ENCODE data around the gene NOVA1. TPM values are rescaled to one million over a fixed set of nuclear protein-coding genes. Genes with fewer than 3 reads are reported as not detected.

The NOVA1 gene
- polyA plus RNA-seq, 1 donor (not counting 4 experiments of a cell fraction or from before 2014, with no cell fraction given), result not detected

DNA sequence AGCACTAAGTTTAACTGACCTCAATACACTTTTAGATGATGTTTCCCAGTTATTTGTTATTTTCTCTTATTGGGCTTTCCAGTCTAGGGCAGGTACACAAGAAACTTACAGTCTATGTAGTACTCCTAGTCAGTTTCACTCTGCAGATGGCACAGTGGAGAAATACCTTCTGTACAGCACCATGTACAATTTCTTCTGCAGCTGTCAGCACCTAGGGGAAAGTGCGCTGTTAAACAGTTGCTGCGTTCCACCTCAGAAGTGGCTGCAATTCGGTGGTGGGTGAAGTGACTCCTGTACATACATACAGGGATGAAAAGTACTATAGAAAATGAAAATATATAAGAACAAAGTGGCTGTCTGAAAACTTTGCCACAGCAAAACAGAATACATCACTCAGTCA, 48.3 kb downstream of the NOVA1 start:
- Histone ChIP-seq H3K79me2 (ENCODE audit: control insufficient read depth, insufficient read depth, low read length) (no peaks in the 10 kb centered on the region), H2AFZ (ENCODE audit: control insufficient read depth, low read length) (no peak overlapping the region), H3K4me1 (ENCODE audit: control insufficient read depth, extremely low read depth, insufficient read depth, low read length) (no peaks in the 10 kb centered on the region), H3K27me3 (ENCODE audit: control insufficient read depth, extremely low read depth, insufficient read depth, low read length) (no peaks in the 10 kb centered on the region), H3K4me3 (ENCODE audit: control insufficient read depth in 2 of 3, extremely low read depth in 1 of 3, insufficient read depth in 2 of 3, low read depth in 1 of 3, low read length in 3 of 3) (no peak overlapping the region), H3K9me3 (ENCODE audit: control insufficient read depth, low read depth, low read length) (no peaks in the 10 kb centered on the region), H3K4me2 (ENCODE audit: control insufficient read depth, extremely low read depth, insufficient read depth, low read depth, low read length) (no peak overlapping the region), H3K9ac (ENCODE audit: control insufficient read depth, extremely low read depth, insufficient read depth, low read length) (no peak overlapping the region), H3K27ac (ENCODE audit: control insufficient read depth, insufficient read depth, low read length) (no peak overlapping the region), H4K20me1 (ENCODE audit: control insufficient read depth, extremely low read depth, insufficient read depth, low read length) (no peaks in the 10 kb centered on the region), H3K36me3 (ENCODE audit: control insufficient read depth in 2 of 2, extremely low read depth in 1 of 2, insufficient read depth in 2 of 2, low read length in 2 of 2) (no peaks in the 10 kb centered on the region), H3K9me1 (ENCODE audit: control insufficient read depth, extremely low read depth, insufficient read depth, low read length) (no peaks in the 10 kb centered on the region)
- TF ChIP-seq, protein P1, sequence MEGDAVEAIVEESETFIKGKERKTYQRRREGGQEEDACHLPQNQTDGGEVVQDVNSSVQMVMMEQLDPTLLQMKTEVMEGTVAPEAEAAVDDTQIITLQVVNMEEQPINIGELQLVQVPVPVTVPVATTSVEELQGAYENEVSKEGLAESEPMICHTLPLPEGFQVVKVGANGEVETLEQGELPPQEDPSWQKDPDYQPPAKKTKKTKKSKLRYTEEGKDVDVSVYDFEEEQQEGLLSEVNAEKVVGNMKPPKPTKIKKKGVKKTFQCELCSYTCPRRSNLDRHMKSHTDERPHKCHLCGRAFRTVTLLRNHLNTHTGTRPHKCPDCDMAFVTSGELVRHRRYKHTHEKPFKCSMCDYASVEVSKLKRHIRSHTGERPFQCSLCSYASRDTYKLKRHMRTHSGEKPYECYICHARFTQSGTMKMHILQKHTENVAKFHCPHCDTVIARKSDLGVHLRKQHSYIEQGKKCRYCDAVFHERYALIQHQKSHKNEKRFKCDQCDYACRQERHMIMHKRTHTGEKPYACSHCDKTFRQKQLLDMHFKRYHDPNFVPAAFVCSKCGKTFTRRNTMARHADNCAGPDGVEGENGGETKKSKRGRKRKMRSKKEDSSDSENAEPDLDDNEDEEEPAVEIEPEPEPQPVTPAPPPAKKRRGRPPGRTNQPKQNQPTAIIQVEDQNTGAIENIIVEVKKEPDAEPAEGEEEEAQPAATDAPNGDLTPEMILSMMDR (optimal IDR thresholded peaks at IDR 0.05 in 1 of 3, IDR thresholded peaks at IDR 0.05 in 1 of 3, conservative IDR thresholded peaks at IDR 0.05 in 1 of 3; ENCODE audit: extremely low read depth in 1 of 3, insufficient read depth in 2 of 3, low read length in 3 of 3), result no peak
- TF ChIP-seq EZH2 (IDR thresholded peaks at IDR 0.05; ENCODE audit: low read length), result no peak
- dilution Hi-C loops (cut with MboI; ENCODE audit: extremely low pct_ligation_motif_present, low sequenced_read_pairs), result no loop called here
- DNase-seq (ENCODE audit: low read depth, low spot score), result no peak
- FAIRE-seq, result no peak

DNA sequence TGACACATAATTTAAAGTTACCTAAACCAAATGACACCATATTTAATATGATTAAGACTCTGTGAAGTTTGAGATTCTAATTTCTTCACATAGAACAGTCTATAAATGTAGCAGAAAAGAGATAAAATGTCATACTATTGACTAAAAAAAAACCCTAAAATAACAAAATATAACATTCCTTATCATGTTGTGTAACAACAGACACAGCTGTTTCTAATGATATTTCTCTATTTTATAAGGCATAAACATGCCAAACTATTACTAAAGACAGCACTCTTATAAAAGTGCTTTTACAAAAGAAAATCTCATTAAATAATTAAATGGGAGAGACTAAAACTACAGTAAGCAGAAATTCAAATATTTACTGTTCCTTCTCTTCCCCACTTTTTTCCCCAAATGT, 49.4 kb downstream of the NOVA1 start:
- Histone ChIP-seq H3K36me3 (ENCODE audit: control insufficient read depth in 2 of 2, extremely low read depth in 1 of 2, insufficient read depth in 2 of 2, low read length in 2 of 2) (no peaks in the 10 kb centered on the region), H3K79me2 (ENCODE audit: control insufficient read depth, insufficient read depth, low read length) (no peaks in the 10 kb centered on the region), H3K4me3 (ENCODE audit: control insufficient read depth in 2 of 3, extremely low read depth in 1 of 3, insufficient read depth in 2 of 3, low read depth in 1 of 3, low read length in 3 of 3) (no peak overlapping the region), H3K27me3 (ENCODE audit: control insufficient read depth, extremely low read depth, insufficient read depth, low read length) (no peaks in the 10 kb centered on the region), H4K20me1 (ENCODE audit: control insufficient read depth, extremely low read depth, insufficient read depth, low read length) (no peaks in the 10 kb centered on the region), H3K9me1 (ENCODE audit: control insufficient read depth, extremely low read depth, insufficient read depth, low read length) (no peaks in the 10 kb centered on the region), H3K4me1 (ENCODE audit: control insufficient read depth, extremely low read depth, insufficient read depth, low read length) (no peaks in the 10 kb centered on the region), H2AFZ (ENCODE audit: control insufficient read depth, low read length) (no peak overlapping the region), H3K4me2 (ENCODE audit: control insufficient read depth, extremely low read depth, insufficient read depth, low read depth, low read length) (no peak overlapping the region), H3K9me3 (ENCODE audit: control insufficient read depth, low read depth, low read length) (no peaks in the 10 kb centered on the region), H3K27ac (ENCODE audit: control insufficient read depth, insufficient read depth, low read length) (no peak overlapping the region), H3K9ac (ENCODE audit: control insufficient read depth, extremely low read depth, insufficient read depth, low read length) (no peak overlapping the region)
- dilution Hi-C loops (cut with MboI; ENCODE audit: extremely low pct_ligation_motif_present, low sequenced_read_pairs), result no loop called here
- FAIRE-seq (no peak), DNase-seq (ENCODE audit: low read depth, low spot score) (no peak)
- no peak for TF ChIP-seq EZH2 (IDR thresholded peaks at IDR 0.05; ENCODE audit: low read length)
- TF ChIP-seq, protein P1 (optimal IDR thresholded peaks at IDR 0.05 in 1 of 3, IDR thresholded peaks at IDR 0.05 in 1 of 3, conservative IDR thresholded peaks at IDR 0.05 in 1 of 3; ENCODE audit: extremely low read depth in 1 of 3, insufficient read depth in 2 of 3, low read length in 3 of 3), result no peak

All from keratinocyte (primary cell).